Caco-2 (cell line): ENCODE data around the gene OR2T11. TPM values are rescaled to one million over a fixed set of nuclear protein-coding genes. Genes with fewer than 3 reads are reported as not detected.

Experiments used
- BruUV-seq: library from RNA; stranded (reverse); fragments of 400-500 nt; replicated peaks from 2 replicates; lab custom pipeline; 2021; lab: Mats Ljungman, UMichigan
- CTCF ChIA-PET: fragments of 300-600 bp; sonication (Branson Sonifier 250); formaldehyde crosslinking; loops from one replicate; lab custom pipeline; 2022; ENCODE audit warnings: antibody characterized with exemption; lab: Charles Lee
- POLR2A ChIA-PET: fragments of 300-600 bp; sonication (Branson Sonifier 250); formaldehyde crosslinking; loops from one replicate; lab custom pipeline; 2022; ENCODE audit warnings: antibody characterized with exemption; lab: Charles Lee
- DNase-seq, 2 experiments: peaks; one replicate each; pipeline versions ENCODE4 v3.0.0 to v3.0.0-alpha.2; 2020 to 2022
- H3K27me3 ChIP-seq: replicated peaks from 2 replicates; pipeline ENCODE4 v1.6.0; 2011; ENCODE audit warnings: low read length; ENCODE audit not compliant: control insufficient read depth, insufficient read depth
- H3K36me3 ChIP-seq: 2 replicates; pipeline ENCODE4 v1.5.1; 2011; ENCODE audit warnings: low read length; ENCODE audit not compliant: control insufficient read depth, insufficient read depth
- H3K4me1 ChIP-seq: fragments of 250-450 bp; sonication (Bioruptor Pico); 2 replicates; pipeline ENCODE4 v1.5.1; 2020; ENCODE audit warnings: mild to moderate bottlenecking
- H3K4me3 ChIP-seq: 2 replicates; pipeline ENCODE4 v1.5.1; 2011; ENCODE audit warnings: low read depth, mild to moderate bottlenecking, control low read depth, low read length
- H3K9me3 ChIP-seq: fragments of 250-450 bp; sonication (Bioruptor Pico); 2 replicates; pipeline ENCODE4 v1.5.1; 2020; ENCODE audit warnings: mild to moderate bottlenecking, moderate library complexity
- H3K27ac Mint-ChIP-seq: one replicate; pipeline ENCODE4 v1.8.0; 2022; ENCODE audit warnings: mixed read lengths; ENCODE audit not compliant: unreplicated experiment
- H3K27me3 Mint-ChIP-seq: one replicate; pipeline ENCODE4 v1.8.0; 2022; ENCODE audit warnings: mixed read lengths; ENCODE audit not compliant: insufficient read depth, unreplicated experiment
- H3K36me3 Mint-ChIP-seq: one replicate; pipeline ENCODE4 v1.8.0; 2022; ENCODE audit warnings: mild to moderate bottlenecking, mixed read lengths; ENCODE audit not compliant: insufficient read depth, unreplicated experiment
- H3K4me1 Mint-ChIP-seq: one replicate; pipeline ENCODE4 v1.8.0; 2022; ENCODE audit warnings: low read depth, mixed read lengths; ENCODE audit not compliant: unreplicated experiment
- H3K4me3 Mint-ChIP-seq: one replicate; pipeline ENCODE4 v1.8.0; 2022; ENCODE audit warnings: mild to moderate bottlenecking, moderate library complexity, mixed read lengths; ENCODE audit not compliant: unreplicated experiment
- H3K9me3 Mint-ChIP-seq: one replicate; pipeline ENCODE4 v1.8.0; 2022; ENCODE audit warnings: mixed read lengths; ENCODE audit not compliant: unreplicated experiment
- CTCF ChIP-seq, 2 experiments: fragments of 200-600 bp in 1 of 2; IDR thresholded peaks; 1 replicate in 1 of 2; 2 replicates in 1 of 2; pipeline versions ENCODE4 v1.5.1 to v1.8.0; 2011 to 2022; ENCODE audit warnings: antibody characterized with exemption in 1 of 2, control low read depth in 1 of 2, inconsistent platforms in 1 of 2, low read depth in 1 of 2, low read length in 1 of 2, mild to moderate bottlenecking in 1 of 2, moderate library complexity in 1 of 2; ENCODE audit not compliant: insufficient read depth in 1 of 2, severe bottlenecking in 1 of 2, unreplicated experiment in 1 of 2
- intact Hi-C: fragments of 100-400 bp; cut with micrococcal nuclease; formaldehyde crosslinking; loops from one replicate; pipeline ENCODE4 v1.10.0; 2022; ENCODE audit not compliant: unreplicated experiment
- total RNA-seq: library from RNA; stranded (reverse); gene quantifications from 2 replicates; pipeline ENCODE4 v1.2.3, GENCODE V29; 2022

The OR2T11 gene
- total RNA-seq, 1 experiment from 2014 or later = not detected

GRCh38 chr1:248618119-248618518 lies 16.8 kb downstream of the OR2T11 start:
- Histone ChIP-seq H3K27me3 (no peaks in the 10 kb centered on the region), H3K9me3 (no peaks in the 10 kb centered on the region), H3K4me3 (no peak overlapping the region), H3K36me3 (no peaks in the 10 kb centered on the region), H3K4me1 (no peaks in the 10 kb centered on the region)
- Mint-ChIP-seq H3K27ac (no peak overlapping the region), H3K4me1 (no peaks in the 10 kb centered on the region), H3K9me3 (no peaks in the 10 kb centered on the region), H3K4me3 (no peak overlapping the region), H3K36me3 (no peaks in the 10 kb centered on the region), H3K27me3 (peaks cover 14% of the 10 kb centered on the region)
- DNase-seq = no peak
- intact Hi-C loops = loop anchor here (2.0 kb wide), 1 partner anchor 79 kb away; no protein-coding TSS in a partner anchor
- ChIA-PET POLR2A (no interaction called here), CTCF (no interaction called here)
- TF ChIP-seq CTCF (IDR thresholded peaks at IDR 0.05; ENCODE audit: insufficient read depth in 1 of 2, low read depth in 1 of 2, low read length in 1 of 2, severe bottlenecking in 1 of 2, unreplicated experiment in 1 of 2) = no peak
- no TSS peak for BruUV-seq

GRCh38 chr1:248613742-248614141 lies 21.1 kb downstream of the OR2T11 start:
- ChIA-PET POLR2A (no interaction called here), CTCF (no interaction called here)
- DNase-seq = no peak
- no peaks in the 10 kb centered on the region for H3K9me3 Mint-ChIP-seq
- no peaks in the 10 kb centered on the region for H3K9me3 ChIP-seq
- H3K36me3 Mint-ChIP-seq = no peaks in the 10 kb centered on the region
- H3K4me3 ChIP-seq = no peak overlapping the region
- no peak overlapping the region for H3K27ac Mint-ChIP-seq
- H3K4me1 Mint-ChIP-seq = no peaks in the 10 kb centered on the region
- no peak for TF ChIP-seq CTCF (IDR thresholded peaks at IDR 0.05; ENCODE audit: insufficient read depth in 1 of 2, low read depth in 1 of 2, low read length in 1 of 2, severe bottlenecking in 1 of 2, unreplicated experiment in 1 of 2)
- H3K4me1 ChIP-seq = no peaks in the 10 kb centered on the region
- BruUV-seq = no TSS peak
- H3K4me3 Mint-ChIP-seq = no peak overlapping the region
- H3K27me3 Mint-ChIP-seq = peaks cover 7% of the 10 kb centered on the region
- no peaks in the 10 kb centered on the region for H3K36me3 ChIP-seq
- no peaks in the 10 kb centered on the region for H3K27me3 ChIP-seq
- intact Hi-C loops = no loop called here

- POLR2A ChIA-PET = no interaction called here
These were observed 22.9 kb downstream of the OR2T11 start for GRCh38 chr1:248611883-248612414.

More at GRCh38 chr1:248611883-248612414, 22.9 kb downstream of the OR2T11 start:
- CTCF ChIA-PET = no interaction called here
- no peaks in the 10 kb centered on the region for H3K4me1 Mint-ChIP-seq
- peaks cover 3% of the 10 kb centered on the region for H3K27me3 Mint-ChIP-seq
- H3K27ac Mint-ChIP-seq = no peak overlapping the region
- no peak for TF ChIP-seq CTCF (IDR thresholded peaks at IDR 0.05; ENCODE audit: insufficient read depth in 1 of 2, low read depth in 1 of 2, low read length in 1 of 2, severe bottlenecking in 1 of 2, unreplicated experiment in 1 of 2)
- Histone ChIP-seq H3K9me3 (no peaks in the 10 kb centered on the region), H3K4me1 (no peaks in the 10 kb centered on the region), H3K36me3 (no peaks in the 10 kb centered on the region), H3K27me3 (no peaks in the 10 kb centered on the region), H3K4me3 (no peak overlapping the region)
- intact Hi-C loops = no loop called here
- no peak for DNase-seq
- no peak overlapping the region for H3K4me3 Mint-ChIP-seq
- no peaks in the 10 kb centered on the region for H3K9me3 Mint-ChIP-seq
- H3K36me3 Mint-ChIP-seq = no peaks in the 10 kb centered on the region
- BruUV-seq = no TSS peak
